Neural progenitor cell (in vitro differentiated cells): ENCODE measurements around the gene OPHN1. TPM values are rescaled to one million over a fixed set of nuclear protein-coding genes. Genes with fewer than 3 reads are reported as not detected.

ENCODE experiments used
- DNase-seq: peaks from one replicate; pipeline ENCODE4 v3.0.0-alpha.2; 2016; ENCODE audit warnings: low spot score
- H2AFZ ChIP-seq: fragments of 200-600 bp; sonication (generic); replicated peaks from 2 replicates; pipeline ENCODE4 v1.6.1; 2016; ENCODE audit warnings: antibody characterized with exemption
- H3F3A ChIP-seq: fragments of 200-600 bp; sonication (generic); 2 replicates; pipeline ENCODE4 v1.6.1; 2016; ENCODE audit warnings: antibody characterized with exemption, low read depth
- H3K27ac ChIP-seq: fragments of 200-600 bp; sonication (generic); 2 replicates; pipeline ENCODE4 v1.5.1; 2016; ENCODE audit warnings: mild to moderate bottlenecking
- H3K27me3 ChIP-seq: fragments of 200-600 bp; sonication (generic); 2 replicates; pipeline ENCODE4 v1.6.1; 2016; ENCODE audit warnings: mild to moderate bottlenecking, moderate library complexity
- H3K36me3 ChIP-seq: fragments of 200-600 bp; sonication (generic); 2 replicates; pipeline ENCODE4 v1.5.1; 2016
- H3K4me1 ChIP-seq: fragments of 200-600 bp; sonication (generic); 2 replicates; pipeline ENCODE4 v1.6.1; 2016; ENCODE audit warnings: mixed run types
- H3K4me2 ChIP-seq: fragments of 200-600 bp; sonication (generic); 2 replicates; pipeline ENCODE4 v1.6.1; 2016
- H3K4me3 ChIP-seq: fragments of 200-600 bp; sonication (generic); 2 replicates; pipeline ENCODE4 v1.5.1; 2016
- H3K79me2 ChIP-seq: fragments of 200-600 bp; sonication (generic); 2 replicates; pipeline ENCODE4 v1.6.1; 2016; ENCODE audit warnings: low read depth
- H3K9ac ChIP-seq: fragments of 200-600 bp; sonication (generic); 2 replicates; pipeline ENCODE4 v1.6.1; 2016
- H3K9me3 ChIP-seq: fragments of 200-600 bp; sonication (generic); 2 replicates; pipeline ENCODE4 v1.5.1; 2016; ENCODE audit warnings: low read depth
- H4K20me1 ChIP-seq: fragments of 200-600 bp; sonication (generic); 2 replicates; pipeline ENCODE4 v1.6.1; 2016; ENCODE audit warnings: low read depth
- H3K27ac Mint-ChIP-seq: 3 replicates; pipeline ENCODE4 v1.8.0; 2021; ENCODE audit warnings: mixed read lengths
- H3K27me3 Mint-ChIP-seq: 2 replicates; pipeline ENCODE4 v1.8.0; 2022; ENCODE audit warnings: low read depth, mild to moderate bottlenecking, inconsistent platforms, moderate library complexity, mixed read lengths; ENCODE audit not compliant: insufficient read depth
- H3K36me3 Mint-ChIP-seq: 3 replicates; pipeline ENCODE4 v1.8.0; 2021; ENCODE audit warnings: mixed read lengths
- H3K4me1 Mint-ChIP-seq: 3 replicates; pipeline ENCODE4 v1.8.0; 2021; ENCODE audit warnings: mixed read lengths
- H3K4me3 Mint-ChIP-seq: 3 replicates; pipeline ENCODE4 v1.8.0; 2021; ENCODE audit warnings: mild to moderate bottlenecking, moderate library complexity, mixed read lengths
- H3K9me3 Mint-ChIP-seq: 3 replicates; pipeline ENCODE4 v1.8.0; 2020; ENCODE audit warnings: mixed read lengths
- CTCF ChIP-seq: fragments of 200-600 bp; sonication (generic); IDR thresholded peaks from 2 replicates; pipeline ENCODE4 v1.5.1; 2017; ENCODE audit warnings: antibody characterized with exemption, mild to moderate bottlenecking
- EZH2 ChIP-seq: fragments of 200-600 bp; sonication (generic); IDR thresholded peaks from 2 replicates; pipeline ENCODE4 v1.6.1; 2017; ENCODE audit warnings: antibody characterized with exemption, mild to moderate bottlenecking, moderate library complexity
- EZH2phosphoT487 ChIP-seq: fragments of 200-600 bp; sonication (generic); IDR thresholded peaks from 2 replicates; pipeline ENCODE4 v1.6.1; 2017; ENCODE audit warnings: antibody characterized with exemption
- total RNA-seq: library from RNA; depleted of rRNA; stranded (reverse); fragments of >200 nt; gene quantifications from 2 replicates; pipeline ENCODE4 v1.2.3, GENCODE V29; 2015; ENCODE audit warnings: low replicate concordance

The OPHN1 gene
- total RNA-seq, 1 donor from 2014 or later = 4.5 TPM

- H3K27me3 Mint-ChIP-seq = peaks cover 5% of the 10 kb centered on the region
- H3K27ac ChIP-seq = no peak overlapping the region
- no peak overlapping the region for H2AFZ ChIP-seq
- H3K9me3 ChIP-seq = no peaks in the 10 kb centered on the region
- H3K4me3 Mint-ChIP-seq = no peak overlapping the region
- no peaks in the 10 kb centered on the region for H3K4me1 ChIP-seq
- no peaks in the 10 kb centered on the region for H3K4me1 Mint-ChIP-seq
- no peaks in the 10 kb centered on the region for H3K79me2 ChIP-seq
- DNase-seq = no peak
- no peak overlapping the region for H3K9ac ChIP-seq
- no peaks in the 10 kb centered on the region for H4K20me1 ChIP-seq
- no peaks in the 10 kb centered on the region for H3K27me3 ChIP-seq
- no peaks in the 10 kb centered on the region for H3K9me3 Mint-ChIP-seq
- TF ChIP-seq EZH2phosphoT487 (no peak), EZH2 (no peak), CTCF (no peak)
- no peak overlapping the region for H3K27ac Mint-ChIP-seq
- H3K4me3 ChIP-seq = no peak overlapping the region
- no peaks in the 10 kb centered on the region for H3K36me3 ChIP-seq
- no peaks in the 10 kb centered on the region for H3F3A ChIP-seq
- no peaks in the 10 kb centered on the region for H3K36me3 Mint-ChIP-seq
- H3K4me2 ChIP-seq = no peak overlapping the region
Observed at GRCh38 chrX:68451720-68452119, 18.4 kb upstream of the OPHN1 start.

GRCh38 chrX:68443155-68443868 lies 10.0 kb upstream of the OPHN1 start:
- no peak overlapping the region for H3K4me2 ChIP-seq
- no peaks in the 10 kb centered on the region for H3K79me2 ChIP-seq
- no peaks in the 10 kb centered on the region for H3K27me3 ChIP-seq
- no peaks in the 10 kb centered on the region for H3F3A ChIP-seq
- H3K27me3 Mint-ChIP-seq = peaks cover 4% of the 10 kb centered on the region
- DNase-seq = no peak
- TF ChIP-seq EZH2phosphoT487 = no peak
- TF ChIP-seq CTCF = no peak
- TF ChIP-seq EZH2 = no peak
- H4K20me1 ChIP-seq = no peaks in the 10 kb centered on the region
- H3K27ac ChIP-seq = no peak overlapping the region
- H3K9ac ChIP-seq = no peak overlapping the region
- H3K4me3 Mint-ChIP-seq = no peak overlapping the region
- H3K36me3 ChIP-seq = no peaks in the 10 kb centered on the region
- H3K9me3 Mint-ChIP-seq = no peaks in the 10 kb centered on the region
- no peak overlapping the region for H2AFZ ChIP-seq
- H3K9me3 ChIP-seq = no peaks in the 10 kb centered on the region
- H3K4me1 Mint-ChIP-seq = no peaks in the 10 kb centered on the region
- no peak overlapping the region for H3K4me3 ChIP-seq
- H3K4me1 ChIP-seq = no peaks in the 10 kb centered on the region
- H3K36me3 Mint-ChIP-seq = no peaks in the 10 kb centered on the region
- no peak overlapping the region for H3K27ac Mint-ChIP-seq

- Mint-ChIP-seq H3K36me3 (no peaks in the 10 kb centered on the region), H3K9me3 (no peaks in the 10 kb centered on the region), H3K27ac (no peak overlapping the region), H3K4me3 (no peak overlapping the region), H3K27me3 (peaks cover 2% of the 10 kb centered on the region), H3K4me1 (no peaks in the 10 kb centered on the region)
- no peaks in the 10 kb centered on the region for H3F3A ChIP-seq
- H3K9ac ChIP-seq = no peak overlapping the region
- no peaks in the 10 kb centered on the region for H3K4me1 ChIP-seq
- no peaks in the 10 kb centered on the region for H3K9me3 ChIP-seq
- H3K27ac ChIP-seq = no peak overlapping the region
- H3K79me2 ChIP-seq = no peaks in the 10 kb centered on the region
- no peak for DNase-seq
- H3K36me3 ChIP-seq = no peaks in the 10 kb centered on the region
- TF ChIP-seq EZH2 = no peak
- TF ChIP-seq EZH2phosphoT487 = no peak
- no peak for TF ChIP-seq CTCF
- no peaks in the 10 kb centered on the region for H3K27me3 ChIP-seq
- H3K4me3 ChIP-seq = no peak overlapping the region
- no peaks in the 10 kb centered on the region for H4K20me1 ChIP-seq
- no peak overlapping the region for H3K4me2 ChIP-seq
- H2AFZ ChIP-seq = no peak overlapping the region
Observed at GRCh38 chrX:68440940-68441339, 7.6 kb upstream of the OPHN1 start.
